Measurements from ENCODE around the gene DPP3. TPM values are rescaled to one million over a fixed set of nuclear protein-coding genes. Genes with fewer than 3 reads are reported as not detected.

DPP3 gene
- total RNA-seq, 1 experiment from 2014 or later = 156 TPM

- Histone ChIP-seq H3K27me3 (ENCODE audit: control insufficient read depth, insufficient read depth, low read length) (no peaks in the 10 kb centered on the region), H3K4me3 (ENCODE audit: insufficient read depth, low read depth, low read length) (no peak overlapping the region), H3K36me3 (replicated peaks; ENCODE audit: control insufficient read depth, insufficient read depth, low read length) (peaks cover 10% of the 10 kb centered on the region)
- DNase-seq = no peak
Measured at GRCh38 chr11:66484806-66485380, 4.7 kb downstream of the DPP3 start.

- no peak overlapping the region for H3K4me3 ChIP-seq (ENCODE audit: insufficient read depth, low read depth, low read length)
Measured at GRCh38 chr11:66488957-66489356, 8.7 kb downstream of the DPP3 start.

GRCh38 chr11:66489636-66490035 lies 9.4 kb downstream of the DPP3 start:
- H3K27me3 ChIP-seq (ENCODE audit: control insufficient read depth, insufficient read depth, low read length) = no peaks in the 10 kb centered on the region
- H3K4me3 ChIP-seq (ENCODE audit: insufficient read depth, low read depth, low read length) = no peak overlapping the region
- DNase-seq = peak; percentile 35
- H3K36me3 ChIP-seq (replicated peaks; ENCODE audit: control insufficient read depth, insufficient read depth, low read length) = peaks cover 15% of the 10 kb centered on the region

More at GRCh38 chr11:66488957-66489356, 8.7 kb downstream of the DPP3 start:
- DNase-seq = no peak
- Histone ChIP-seq H3K36me3 (replicated peaks; ENCODE audit: control insufficient read depth, insufficient read depth, low read length) (peaks cover 16% of the 10 kb centered on the region), H3K27me3 (ENCODE audit: control insufficient read depth, insufficient read depth, low read length) (no peaks in the 10 kb centered on the region)

GRCh38 chr11:66491315-66491935 lies 11.2 kb downstream of the DPP3 start:
- Histone ChIP-seq H3K36me3 (replicated peaks; ENCODE audit: control insufficient read depth, insufficient read depth, low read length) (peaks cover 15% of the 10 kb centered on the region), H3K4me3 (ENCODE audit: insufficient read depth, low read depth, low read length) (no peak overlapping the region), H3K27me3 (ENCODE audit: control insufficient read depth, insufficient read depth, low read length) (no peaks in the 10 kb centered on the region)
- DNase-seq = peak; percentile 94

GRCh38 chr11:66492161-66492865 lies 12.1 kb downstream of the DPP3 start:
- peak; percentile 59 for DNase-seq
- Histone ChIP-seq H3K36me3 (replicated peaks; ENCODE audit: control insufficient read depth, insufficient read depth, low read length) (peaks cover 19% of the 10 kb centered on the region), H3K4me3 (ENCODE audit: insufficient read depth, low read depth, low read length) (no peak overlapping the region), H3K27me3 (ENCODE audit: control insufficient read depth, insufficient read depth, low read length) (no peaks in the 10 kb centered on the region)

- Histone ChIP-seq H3K27me3 (ENCODE audit: control insufficient read depth, insufficient read depth, low read length) (no peaks in the 10 kb centered on the region), H3K36me3 (replicated peaks; ENCODE audit: control insufficient read depth, insufficient read depth, low read length) (peaks cover 14% of the 10 kb centered on the region), H3K4me3 (ENCODE audit: insufficient read depth, low read depth, low read length) (no peak overlapping the region)
- peak; percentile 22 for DNase-seq
Measured at GRCh38 chr11:66493130-66493529, 12.9 kb downstream of the DPP3 start.

- Histone ChIP-seq H3K4me3 (ENCODE audit: insufficient read depth, low read depth, low read length) (no peak overlapping the region), H3K27me3 (ENCODE audit: control insufficient read depth, insufficient read depth, low read length) (no peaks in the 10 kb centered on the region), H3K36me3 (replicated peaks; ENCODE audit: control insufficient read depth, insufficient read depth, low read length) (peaks cover 12% of the 10 kb centered on the region)
- no peak for DNase-seq
Measured at GRCh38 chr11:66494458-66494857, 14.2 kb downstream of the DPP3 start.

GRCh38 chr11:66494935-66495334 lies 14.7 kb downstream of the DPP3 start:
- H3K36me3 ChIP-seq (replicated peaks; ENCODE audit: control insufficient read depth, insufficient read depth, low read length) = peaks cover 10% of the 10 kb centered on the region

GRCh38 chr11:66495401-66495854 lies 15.2 kb downstream of the DPP3 start:
- DNase-seq = peak; percentile 68
- Histone ChIP-seq H3K4me3 (ENCODE audit: insufficient read depth, low read depth, low read length) (no peak overlapping the region), H3K27me3 (ENCODE audit: control insufficient read depth, insufficient read depth, low read length) (no peaks in the 10 kb centered on the region), H3K36me3 (replicated peaks; ENCODE audit: control insufficient read depth, insufficient read depth, low read length) (peaks cover 10% of the 10 kb centered on the region)

More at GRCh38 chr11:66494935-66495334, 14.7 kb downstream of the DPP3 start:
- Histone ChIP-seq H3K4me3 (ENCODE audit: insufficient read depth, low read depth, low read length) (no peak overlapping the region), H3K27me3 (ENCODE audit: control insufficient read depth, insufficient read depth, low read length) (no peaks in the 10 kb centered on the region)
- DNase-seq = peak; percentile 83

GRCh38 chr11:66497206-66497605 lies 17.0 kb downstream of the DPP3 start:
- H3K36me3 ChIP-seq (replicated peaks; ENCODE audit: control insufficient read depth, insufficient read depth, low read length) = peaks cover 8% of the 10 kb centered on the region
- peak; percentile 32 for DNase-seq
- H3K4me3 ChIP-seq (ENCODE audit: insufficient read depth, low read depth, low read length) = no peak overlapping the region
- no peaks in the 10 kb centered on the region for H3K27me3 ChIP-seq (ENCODE audit: control insufficient read depth, insufficient read depth, low read length)

- Histone ChIP-seq H3K4me3 (ENCODE audit: insufficient read depth, low read depth, low read length) (no peak overlapping the region), H3K27me3 (ENCODE audit: control insufficient read depth, insufficient read depth, low read length) (no peaks in the 10 kb centered on the region), H3K36me3 (replicated peaks; ENCODE audit: control insufficient read depth, insufficient read depth, low read length) (peaks cover 6% of the 10 kb centered on the region)
- DNase-seq = no peak
Measured at GRCh38 chr11:66498506-66498905, 18.3 kb downstream of the DPP3 start.

GRCh38 chr11:66505276-66505816 lies 25.1 kb downstream of the DPP3 start:
- DNase-seq = no peak
- no peaks in the 10 kb centered on the region for H3K27me3 ChIP-seq (ENCODE audit: control insufficient read depth, insufficient read depth, low read length)
- peaks cover 4% of the 10 kb centered on the region for H3K36me3 ChIP-seq (replicated peaks; ENCODE audit: control insufficient read depth, insufficient read depth, low read length)
- H3K4me3 ChIP-seq (ENCODE audit: insufficient read depth, low read depth, low read length) = no peak overlapping the region

- DNase-seq = no peak
- Histone ChIP-seq H3K36me3 (replicated peaks; ENCODE audit: control insufficient read depth, insufficient read depth, low read length) (peaks cover 4% of the 10 kb centered on the region), H3K27me3 (ENCODE audit: control insufficient read depth, insufficient read depth, low read length) (no peaks in the 10 kb centered on the region), H3K4me3 (ENCODE audit: insufficient read depth, low read depth, low read length) (no peak overlapping the region)
Measured at GRCh38 chr11:66509131-66509561, 28.9 kb downstream of the DPP3 start.

GRCh38 chr11:66510271-66510989 lies 30.2 kb downstream of the DPP3 start, which contains the start of gene BBS1:
BBS1 (plus strand) TSS chr11:66510635; CDS start chr11:66510660, 25 bp downstream.
- Histone ChIP-seq H3K36me3 (replicated peaks; ENCODE audit: control insufficient read depth, insufficient read depth, low read length) (peaks cover 2% of the 10 kb centered on the region; the same call in 1 of the 2 replicates), H3K4me3 (ENCODE audit: insufficient read depth, low read depth, low read length) (peak within 1 kb of the TSS; percentile 60), H3K27me3 (ENCODE audit: control insufficient read depth, insufficient read depth, low read length) (no peaks in the 10 kb centered on the region)
- peak; percentile 96 for DNase-seq
